GDM1 (cell line): ENCODE results near the gene ELOVL4.

Experiments
- DNase-seq: peaks from one replicate; lab custom pipeline; 2025; lab: John Stamatoyannopoulos, UW

Gene ELOVL4

GRCh38 chr6:79911992-79912391 lies 35.4 kb downstream of the ELOVL4 start:
- no peak for DNase-seq

GRCh38 chr6:79909517-79909916 lies 37.8 kb downstream of the ELOVL4 start:
- no peak for DNase-seq

- no peak for DNase-seq
Measured at GRCh38 chr6:79902046-79902445, 45.3 kb downstream of the ELOVL4 start.

- DNase-seq, result no peak
Measured at GRCh38 chr6:79898076-79898475, 49.3 kb downstream of the ELOVL4 start.

- DNase-seq, result no peak
Measured at GRCh38 chr6:79896075-79896449, 51.3 kb downstream of the ELOVL4 start.

- DNase-seq, result no peak
Measured at GRCh38 chr6:79895382-79896074, 51.8 kb downstream of the ELOVL4 start.

GRCh38 chr6:79894939-79895338 lies 52.4 kb downstream of the ELOVL4 start:
- DNase-seq, result no peak

- no peak for DNase-seq
Measured at GRCh38 chr6:79888587-79888986, 58.8 kb downstream of the ELOVL4 start.

GRCh38 chr6:79878142-79878748 lies 69.1 kb downstream of the ELOVL4 start:
- DNase-seq, result no peak

GRCh38 chr6:79874531-79875134 lies 72.7 kb downstream of the ELOVL4 start:
- no peak for DNase-seq

GRCh38 chr6:79872986-79873385 lies 74.4 kb downstream of the ELOVL4 start:
- no peak for DNase-seq

- DNase-seq, result no peak
Measured at GRCh38 chr6:79872303-79872702, 75.0 kb downstream of the ELOVL4 start.

GRCh38 chr6:79869600-79870084 lies 77.7 kb downstream of the ELOVL4 start:
- DNase-seq, result peak; percentile 60

- no peak for DNase-seq
Measured at GRCh38 chr6:79869184-79869583, 78.2 kb downstream of the ELOVL4 start.

- peak; percentile 8 for DNase-seq
Measured at GRCh38 chr6:79868098-79868722, 79.1 kb downstream of the ELOVL4 start.
